DMS 273 (cell line): Measurements from ENCODE around the gene FAM210B.
"Not testable (repeated sequence)": the region's sequence is repeated elsewhere in the genome, so short reads cannot be mapped to it uniquely, and the experiment has no call there.

Experiments
- DNase-seq: peaks from one replicate; lab custom pipeline; 2025; ENCODE audit not compliant: unreplicated experiment; lab: John Stamatoyannopoulos, UW

The FAM210B gene, protein sequence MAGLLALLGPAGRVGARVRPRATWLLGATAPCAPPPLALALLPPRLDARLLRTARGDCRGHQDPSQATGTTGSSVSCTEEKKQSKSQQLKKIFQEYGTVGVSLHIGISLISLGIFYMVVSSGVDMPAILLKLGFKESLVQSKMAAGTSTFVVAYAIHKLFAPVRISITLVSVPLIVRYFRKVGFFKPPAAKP

DNA sequence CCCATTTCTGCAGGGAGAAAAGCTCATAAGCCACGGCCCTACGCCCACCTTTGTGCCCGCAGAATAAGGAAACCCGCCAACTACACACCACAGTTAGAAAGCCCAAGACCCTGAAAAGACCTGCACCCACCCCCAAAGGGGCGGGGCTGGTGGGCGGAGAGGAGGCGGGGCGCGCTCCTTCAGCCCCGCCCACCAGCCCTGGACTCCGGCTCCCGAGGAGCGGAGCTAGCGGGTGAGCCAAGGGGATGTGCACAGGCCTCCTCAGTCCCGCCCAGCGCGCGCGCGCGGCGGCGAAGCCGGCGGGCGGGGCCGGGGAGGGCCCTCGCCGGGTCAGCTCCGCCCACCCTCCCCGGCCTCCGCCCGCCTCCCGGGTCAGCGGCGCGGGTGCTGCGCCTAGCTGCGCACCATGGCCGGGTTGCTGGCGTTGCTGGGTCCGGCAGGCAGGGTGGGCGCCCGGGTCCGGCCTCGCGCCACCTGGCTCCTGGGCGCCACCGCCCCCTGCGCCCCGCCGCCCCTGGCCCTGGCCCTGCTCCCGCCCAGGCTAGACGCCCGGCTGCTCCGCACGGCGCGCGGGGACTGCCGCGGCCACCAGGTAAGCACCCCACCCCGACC lies at the start of gene FAM210B:
Gene FAM210B (plus strand): TSS at position 375 of the 612 bp plus-strand sequence. CDS start 32 bp downstream, at position 407.
- peak; percentile 97 for DNase-seq

DNA sequence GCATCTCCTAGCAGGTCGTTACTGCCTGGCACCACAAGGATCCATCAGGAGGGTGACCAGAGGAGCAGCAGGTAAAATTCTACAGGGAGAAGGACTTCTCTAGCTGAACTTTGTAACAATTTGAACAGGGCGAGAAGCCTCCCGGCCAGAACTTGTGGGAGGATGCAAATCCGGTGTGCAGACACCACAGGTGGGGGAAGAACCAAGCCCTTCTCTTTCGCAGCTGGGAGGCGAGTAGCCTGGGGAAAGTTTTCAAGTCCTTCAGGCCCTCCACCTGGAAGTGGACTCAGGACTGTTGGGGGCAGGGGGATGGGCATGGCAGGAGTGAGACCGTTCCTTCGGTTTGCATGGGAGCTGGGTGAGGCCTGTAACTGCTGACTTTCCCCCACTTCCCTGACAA lies 42.7 kb upstream of the FAM210B start:
- no peak for DNase-seq

DNA sequence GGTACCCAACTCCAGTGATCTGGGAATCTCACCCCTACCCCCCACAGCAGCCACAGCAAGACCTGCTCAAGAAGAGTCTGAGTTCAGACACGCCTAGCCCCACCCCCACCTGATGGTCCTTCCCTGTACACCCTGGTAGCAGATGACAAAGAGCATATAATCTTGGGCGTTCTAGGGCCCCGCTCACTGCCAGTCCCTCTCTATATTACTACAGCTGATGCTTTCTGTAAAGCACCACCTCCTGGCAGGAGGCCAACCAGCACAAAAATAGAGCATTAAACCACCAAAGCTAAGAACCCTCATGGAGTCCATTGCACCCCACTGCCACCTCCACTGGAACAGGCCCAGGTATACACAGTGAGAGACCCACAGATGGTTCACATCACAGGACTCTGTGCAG lies 42.3 kb upstream of the FAM210B start:
- DNase-seq: no peak

DNA sequence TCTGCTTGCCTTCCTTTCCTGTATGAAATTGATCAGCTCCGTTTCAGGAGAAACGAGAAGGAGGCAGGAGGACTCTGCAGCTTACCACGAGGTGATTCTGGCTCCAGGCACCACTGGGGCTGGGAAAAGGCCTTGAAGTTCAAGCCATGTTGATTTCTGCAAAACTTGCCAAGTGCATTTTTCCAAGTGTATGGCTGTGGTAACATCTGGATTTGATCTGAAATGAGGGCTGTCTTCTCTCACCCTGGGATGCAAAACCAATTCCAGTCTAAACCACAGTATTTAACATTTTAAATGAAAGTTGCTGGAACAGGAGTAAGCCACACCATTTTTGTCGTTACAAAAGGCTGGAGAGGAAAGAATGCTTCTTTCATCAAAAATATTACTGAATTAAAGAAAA lies 36.1 kb upstream of the FAM210B start:
- no peak for DNase-seq

- DNase-seq: no peak
These were observed 35.6 kb upstream of the FAM210B start for GRCh38 chr20:56323206-56323605.

DNA sequence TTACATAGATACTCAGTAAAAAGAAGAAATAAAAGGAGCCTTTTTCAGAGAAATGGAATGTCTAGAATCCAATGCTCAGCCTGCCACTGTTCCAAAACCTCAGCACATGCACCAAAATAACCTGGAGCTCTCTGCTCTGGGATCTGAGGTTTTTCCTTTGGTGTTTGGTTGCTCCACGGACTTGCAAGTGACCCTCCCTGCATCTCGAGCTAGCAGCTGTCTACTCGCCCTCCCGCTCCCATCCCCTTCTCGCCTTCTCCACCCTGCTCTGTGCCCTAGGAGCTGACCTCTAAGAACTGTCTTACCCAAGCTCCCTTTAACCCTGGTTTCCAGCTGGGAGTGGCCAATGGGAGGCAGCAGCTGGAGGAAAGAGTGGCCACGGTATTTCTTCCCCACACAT lies 35.1 kb upstream of the FAM210B start:
- DNase-seq: no peak

DNA sequence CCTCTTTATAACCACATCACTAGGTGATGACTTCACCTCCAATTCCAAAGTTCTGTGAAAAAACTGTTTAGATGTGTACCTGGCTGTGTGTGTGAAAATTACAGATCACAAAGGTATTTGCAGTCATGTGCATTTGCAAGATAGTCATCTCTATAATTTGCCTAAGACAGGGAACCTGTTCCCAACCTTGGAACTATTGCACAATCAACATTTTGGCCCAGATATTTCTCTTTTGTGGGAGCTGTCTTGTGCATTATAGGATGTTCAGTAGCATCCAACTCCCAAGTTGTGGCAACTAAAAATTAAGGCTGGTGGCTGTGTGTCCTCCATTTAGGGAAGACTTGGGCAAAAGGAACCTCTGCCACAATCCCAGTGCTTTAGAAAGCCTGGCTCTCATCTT lies 34.0 kb upstream of the FAM210B start:
- DNase-seq: no peak

- DNase-seq: peak; percentile 9
These were observed 29.9 kb upstream of the FAM210B start for GRCh38 chr20:56328861-56329260.

- DNase-seq: not testable (repeated sequence)
These were observed 22.1 kb upstream of the FAM210B start for GRCh38 chr20:56336709-56337108.

GRCh38 chr20:56342783-56343182 lies 16.0 kb upstream of the FAM210B start:
- no peak for DNase-seq

GRCh38 chr20:56343861-56344381 lies 14.9 kb upstream of the FAM210B start:
- DNase-seq: peak; percentile 75

DNA sequence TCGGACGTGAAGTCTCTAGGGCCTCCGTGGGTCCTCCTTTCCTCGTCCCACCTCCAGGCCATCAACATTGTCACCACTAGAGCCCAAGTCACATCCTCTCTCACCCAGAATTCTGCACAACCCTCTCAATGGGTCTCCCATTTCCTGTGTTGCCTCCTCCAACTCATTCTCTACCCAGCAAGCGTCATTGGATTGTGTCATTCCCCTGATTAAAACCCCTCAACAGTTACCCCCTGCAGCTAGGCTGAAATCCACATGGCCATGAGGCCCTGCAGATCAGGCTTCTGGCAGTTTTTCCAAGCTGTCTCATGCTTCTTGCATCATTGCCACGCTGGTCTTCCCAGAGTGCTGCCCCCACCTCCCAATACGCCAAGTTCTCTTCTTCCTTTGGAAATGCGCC lies 12.9 kb upstream of the FAM210B start:
- no peak for DNase-seq

DNA sequence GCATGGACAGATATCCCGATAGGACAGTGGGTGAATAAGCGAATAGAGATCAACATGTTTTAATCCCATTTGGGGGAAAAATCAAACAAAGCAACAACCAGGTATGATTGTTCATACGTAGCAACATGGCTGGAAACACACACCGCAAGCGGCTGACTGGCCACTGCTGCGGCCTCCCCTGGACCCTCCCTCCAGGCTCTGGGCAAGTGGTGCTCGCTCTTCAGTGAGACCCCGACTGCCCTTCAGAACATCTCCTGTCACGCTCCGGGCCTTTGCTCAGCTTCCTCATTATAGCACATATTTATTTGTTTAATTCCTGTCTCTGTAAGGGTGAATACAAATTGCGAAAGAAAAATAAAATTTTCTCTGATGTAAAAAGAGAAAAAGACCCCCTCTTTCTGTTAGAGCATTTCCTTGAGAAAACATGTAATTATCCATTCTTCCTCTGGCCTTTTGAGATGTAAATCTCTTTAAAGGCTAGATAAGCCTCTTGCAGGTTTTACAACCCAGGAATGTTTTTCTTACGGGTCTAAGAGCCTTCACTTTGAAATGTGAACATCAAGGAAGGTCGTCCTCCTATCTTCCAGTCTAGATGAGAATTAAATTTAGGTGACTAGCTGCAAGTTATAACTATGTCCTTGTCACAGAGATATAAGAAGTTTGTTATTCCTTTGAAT lies 11.0 kb upstream of the FAM210B start:
- no peak for DNase-seq

DNA sequence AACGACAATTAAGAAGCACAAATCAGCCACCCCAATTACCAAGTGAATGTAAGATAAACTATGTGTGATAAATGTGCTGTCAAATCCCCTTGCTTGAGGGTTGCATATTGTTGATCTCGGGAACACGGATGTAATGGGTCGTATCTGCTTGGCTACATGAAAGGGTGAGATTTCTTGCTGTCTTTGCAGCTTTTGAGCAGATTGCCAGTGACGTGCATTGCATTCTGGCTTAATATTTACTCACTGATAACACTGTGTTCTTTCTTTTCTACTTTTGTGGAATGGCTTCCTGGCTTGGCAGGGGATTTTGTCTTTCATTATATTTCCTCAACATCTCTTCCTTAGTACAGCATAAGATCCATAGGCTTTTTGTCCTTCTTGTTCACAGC lies 10.5 kb upstream of the FAM210B start:
- no peak for DNase-seq

- no peak for DNase-seq
These were observed 10.0 kb upstream of the FAM210B start for GRCh38 chr20:56348746-56349145.

DNA sequence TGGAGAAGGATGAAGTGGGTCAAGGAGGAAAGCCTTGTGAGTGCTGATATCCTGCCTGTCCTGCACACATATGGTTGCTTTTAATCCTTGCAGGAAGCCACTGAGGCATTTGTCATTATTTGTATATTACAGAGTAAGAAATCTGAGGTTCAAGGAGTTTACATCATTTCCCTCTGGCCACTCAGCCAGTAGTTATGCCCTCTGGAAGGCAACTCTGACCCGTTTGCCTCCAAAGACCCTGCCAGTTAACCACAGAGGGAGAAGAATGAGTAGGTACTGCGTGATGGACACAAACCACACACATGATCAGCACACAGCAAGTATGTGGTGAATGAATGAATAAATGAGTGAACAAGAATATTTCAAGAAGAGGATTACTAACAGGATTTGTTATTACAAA lies 7.9 kb upstream of the FAM210B start:
- DNase-seq: no peak

DNA sequence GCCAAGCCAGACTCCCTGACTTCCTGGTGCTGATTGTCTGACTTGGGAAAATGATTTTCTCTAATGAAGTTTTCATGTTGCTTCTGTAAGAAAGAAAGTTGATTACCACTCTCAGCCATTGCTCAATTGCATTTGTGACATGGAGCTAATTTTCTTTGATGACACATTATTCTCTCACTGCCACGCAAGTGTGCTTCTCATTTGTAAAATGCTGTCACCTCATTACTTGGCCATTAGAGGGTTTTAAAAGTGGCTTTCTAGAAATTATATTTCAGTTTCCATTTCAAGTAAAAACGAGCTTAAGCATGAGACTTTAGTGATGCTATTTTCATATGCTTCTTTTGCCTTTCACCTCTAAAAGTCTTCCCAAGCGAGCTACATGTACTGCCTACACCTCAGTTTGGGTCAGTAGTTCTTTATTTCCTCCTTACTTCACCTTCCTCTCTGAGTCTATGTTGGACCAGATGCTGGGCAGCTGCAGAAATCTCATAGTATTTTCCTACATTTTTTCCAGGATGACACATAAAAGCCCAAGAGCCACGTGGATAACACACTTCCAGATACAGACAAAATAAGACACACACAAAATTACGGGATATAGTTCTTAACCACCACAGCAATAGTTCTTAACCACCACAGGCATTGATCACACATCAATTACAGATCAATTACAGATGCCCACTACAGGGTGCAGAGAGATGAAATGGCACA lies 6.3 kb upstream of the FAM210B start:
- DNase-seq: no peak

DNA sequence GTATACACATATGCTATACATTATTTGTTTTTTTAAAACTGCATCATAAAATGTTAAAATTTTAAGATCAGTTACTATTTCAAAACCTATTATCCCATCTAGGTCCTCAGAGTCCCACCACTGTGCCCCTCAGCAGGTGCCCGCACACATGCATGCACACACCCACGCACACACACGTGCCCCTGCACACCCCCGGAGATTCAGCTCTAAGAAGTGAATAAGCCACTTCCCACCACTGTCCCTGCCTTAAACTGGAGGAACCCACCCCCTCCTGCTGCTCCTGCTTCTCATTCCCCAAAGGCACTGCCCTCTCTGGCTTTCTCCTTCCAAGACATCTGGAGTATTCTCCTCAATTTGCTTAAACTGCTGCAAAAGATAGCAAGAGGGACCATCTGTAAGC lies 5.4 kb upstream of the FAM210B start:
- DNase-seq: no peak

DNA sequence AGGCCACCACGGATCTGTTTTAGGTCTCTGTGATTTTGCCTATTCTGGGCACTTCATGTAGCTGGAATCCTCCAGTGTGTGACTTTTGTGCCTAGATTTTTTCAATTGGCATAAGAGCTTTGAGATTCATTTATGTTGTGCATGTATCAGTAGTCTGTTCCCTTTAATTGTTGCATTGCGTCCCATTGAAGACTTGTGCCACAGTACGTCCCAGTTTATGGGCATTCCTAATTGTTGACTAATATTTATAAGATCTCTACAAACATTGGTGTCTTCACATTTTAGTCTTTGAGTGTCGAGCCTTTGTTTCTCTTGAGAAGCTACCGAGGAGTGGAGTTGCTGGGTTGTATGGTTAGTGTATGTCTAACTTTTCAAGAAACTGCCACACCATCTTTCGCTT lies 704 bp upstream of the FAM210B start:
- no peak for DNase-seq

- peak; percentile 83 for DNase-seq
These were observed 698 bp downstream of the FAM210B start for GRCh38 chr20:56359212-56360132.
